HG03521 (cell line): Measurements from ENCODE around the gene AGFG2.

Experiments used
- ATAC-seq: cut with Tn5 transposase; IDR thresholded peaks from one replicate; pipeline ENCODE4 v1.9.1; 2021; ENCODE audit warnings: mild to moderate bottlenecking, moderate library complexity; ENCODE audit not compliant: unreplicated experiment

AGFG2 gene

DNA sequence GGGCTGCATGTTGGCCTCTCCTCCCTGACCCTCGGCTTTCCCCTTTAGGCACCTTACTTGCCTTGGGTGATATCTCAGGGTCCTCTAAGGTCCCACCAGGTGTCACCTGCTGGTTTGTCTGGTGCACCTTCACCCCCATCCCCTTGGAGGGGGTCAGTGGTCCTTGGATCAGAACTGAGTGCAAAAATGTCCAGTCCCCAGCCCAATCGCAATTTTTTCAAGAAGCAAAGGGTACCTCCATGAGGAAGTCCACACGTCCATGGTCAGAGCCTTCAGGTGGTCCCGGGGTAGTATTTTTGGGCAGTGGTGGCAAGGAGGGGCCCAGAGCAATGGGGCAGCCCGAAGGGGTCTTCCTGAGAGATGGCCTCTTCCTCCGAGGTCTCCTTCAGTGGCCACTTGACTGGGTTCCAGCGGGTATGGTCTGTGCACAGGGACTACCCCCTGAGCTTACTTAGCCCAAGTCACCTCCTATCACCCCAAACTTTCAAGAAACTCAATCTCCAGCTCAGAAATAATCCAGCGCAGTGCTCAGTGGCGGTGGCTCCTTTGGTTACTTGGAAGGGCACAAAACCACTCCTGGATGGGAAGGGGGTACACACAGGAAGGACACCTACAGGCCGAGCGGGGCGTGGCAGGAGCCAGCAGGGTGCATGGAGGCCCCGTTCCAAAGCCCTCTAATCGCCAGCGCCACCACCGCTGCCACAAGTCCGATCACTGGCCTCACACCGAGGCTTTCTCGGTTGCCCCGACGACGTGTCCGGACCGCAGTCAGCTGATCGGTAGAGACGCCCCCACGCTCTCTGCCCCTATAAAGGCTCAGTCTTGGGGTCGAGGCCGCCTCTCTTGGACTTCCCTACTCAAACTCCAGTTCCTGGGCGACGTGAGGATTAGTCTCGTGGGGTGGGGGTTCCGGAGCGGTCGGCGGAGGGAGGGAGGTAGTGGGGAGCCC lies 30.2 kb downstream of the AGFG2 start:
- no peak for ATAC-seq

DNA sequence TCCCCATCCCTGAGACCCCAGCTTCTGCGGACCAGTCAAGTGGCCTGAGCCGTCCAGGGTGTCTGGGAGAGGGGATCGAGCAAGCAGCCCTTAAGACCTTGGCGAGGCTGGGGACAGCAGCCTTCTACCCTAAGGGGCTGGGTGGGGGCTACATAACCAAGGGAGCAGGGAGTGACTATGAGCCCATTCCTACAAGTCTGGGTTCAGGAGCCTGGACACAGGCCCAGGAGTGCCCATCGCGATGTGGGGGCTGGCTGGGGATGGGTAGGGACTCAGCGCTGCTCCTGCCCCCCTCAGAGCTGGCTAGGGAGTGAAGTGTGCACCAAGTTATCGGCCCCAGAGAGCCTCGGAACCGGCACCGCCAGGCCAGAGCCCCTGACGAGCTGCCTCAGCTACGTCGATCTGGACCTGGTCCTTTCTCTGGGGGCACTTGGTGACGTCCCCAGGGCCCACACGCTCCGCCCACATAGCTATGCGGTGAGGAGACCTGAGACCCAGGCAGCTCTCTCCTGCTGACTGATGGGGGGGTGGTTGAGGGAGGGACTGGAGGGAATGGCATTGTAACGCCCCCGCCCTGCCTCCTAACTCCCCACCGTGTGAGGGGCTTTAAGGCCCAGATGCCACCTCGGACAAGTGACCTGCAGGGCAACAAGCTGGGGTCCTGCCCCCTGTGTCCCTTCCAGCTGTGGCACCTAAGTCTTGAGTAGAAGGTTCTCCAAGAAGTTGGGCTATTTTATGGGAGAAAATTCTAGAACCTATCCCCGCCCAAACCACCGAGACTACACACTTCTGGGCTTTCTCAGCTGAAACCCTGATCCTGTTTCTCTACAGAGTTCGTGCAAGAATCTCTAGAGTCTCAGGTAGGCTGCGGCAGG lies 32.2 kb downstream of the AGFG2 start:
- no peak for ATAC-seq

DNA sequence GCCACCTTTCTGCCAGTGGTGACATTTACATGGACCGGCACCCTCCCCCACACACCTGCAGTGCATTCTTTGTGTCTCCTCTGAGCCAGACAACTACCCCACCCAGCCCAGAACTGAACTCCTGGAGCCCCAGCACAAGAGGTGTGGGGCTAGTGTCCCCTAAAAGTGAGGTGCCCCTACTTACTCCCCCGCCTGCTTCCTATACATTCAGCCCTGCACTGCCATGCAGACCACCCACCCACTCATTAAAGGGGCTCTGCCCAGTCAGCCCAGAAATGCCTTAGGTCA lies 32.8 kb downstream of the AGFG2 start:
- no peak for ATAC-seq

DNA sequence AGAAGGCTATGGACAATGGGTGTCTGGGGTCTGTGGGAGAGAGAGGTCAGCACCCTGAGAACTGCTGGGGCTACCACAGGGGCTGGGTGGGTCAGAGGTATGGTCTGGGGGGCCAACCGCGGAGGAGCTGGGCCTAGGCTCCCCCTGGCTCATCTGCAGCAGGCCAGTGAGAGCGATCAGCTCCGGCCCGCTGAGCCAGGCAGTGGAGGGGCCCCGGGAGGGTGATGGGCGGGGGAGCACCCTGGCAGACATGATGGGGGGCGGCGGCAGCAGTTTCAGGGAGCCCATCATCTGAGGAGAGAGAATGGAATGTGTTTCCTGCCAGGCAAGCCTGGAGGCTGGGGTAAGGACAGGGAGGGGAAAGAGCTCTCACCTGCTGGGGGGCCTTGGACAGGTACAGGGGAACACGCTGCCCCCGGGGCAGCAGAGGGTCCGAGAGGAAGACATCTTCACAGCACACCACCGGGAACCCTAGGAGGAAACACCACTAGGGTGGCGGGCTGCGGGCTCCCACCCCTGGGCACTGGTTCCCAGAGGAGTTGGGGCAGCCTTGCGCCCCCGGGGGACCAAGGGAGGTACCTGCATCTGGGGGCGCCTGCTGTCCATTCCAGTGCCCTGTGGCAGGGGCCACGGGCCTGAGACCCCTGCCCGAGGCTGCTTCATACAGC lies 33.4 kb downstream of the AGFG2 start:
- no peak for ATAC-seq

DNA sequence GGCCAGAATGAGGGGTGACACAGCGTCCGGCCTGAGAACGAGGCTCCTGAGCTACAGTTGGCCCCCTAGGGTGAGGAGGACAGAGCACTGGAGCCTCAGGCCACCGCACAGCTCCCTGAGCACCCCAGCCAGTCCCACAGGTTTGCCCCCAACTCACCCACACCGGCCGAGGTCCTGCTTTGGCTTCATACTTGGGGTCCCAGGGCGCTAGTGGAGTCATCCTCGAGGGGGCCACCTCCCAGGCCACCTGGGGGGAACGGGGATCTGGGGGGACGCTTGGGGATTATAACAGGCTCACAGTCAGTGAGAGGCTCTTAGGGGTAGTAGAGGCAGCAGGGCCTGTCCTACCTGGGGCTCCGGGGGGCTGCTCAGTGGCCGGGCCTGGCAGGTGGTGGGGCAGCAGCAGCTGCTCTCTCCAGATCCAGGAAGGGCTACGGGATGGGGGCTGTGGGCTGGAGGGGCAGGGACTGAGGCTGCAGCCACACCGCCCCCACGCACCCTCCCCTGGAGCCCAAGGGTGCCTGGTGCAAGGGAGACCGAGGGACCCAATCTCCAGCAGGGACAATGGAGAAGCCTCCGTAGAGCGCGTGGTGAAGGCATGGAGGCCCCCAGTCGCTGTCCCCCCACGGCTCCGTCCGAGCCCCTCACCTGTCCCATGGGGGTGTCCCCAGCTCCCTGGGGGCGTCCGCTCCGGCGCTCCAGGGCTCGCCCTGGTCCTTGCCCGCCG lies 34.1 kb downstream of the AGFG2 start:
- no peak for ATAC-seq

DNA sequence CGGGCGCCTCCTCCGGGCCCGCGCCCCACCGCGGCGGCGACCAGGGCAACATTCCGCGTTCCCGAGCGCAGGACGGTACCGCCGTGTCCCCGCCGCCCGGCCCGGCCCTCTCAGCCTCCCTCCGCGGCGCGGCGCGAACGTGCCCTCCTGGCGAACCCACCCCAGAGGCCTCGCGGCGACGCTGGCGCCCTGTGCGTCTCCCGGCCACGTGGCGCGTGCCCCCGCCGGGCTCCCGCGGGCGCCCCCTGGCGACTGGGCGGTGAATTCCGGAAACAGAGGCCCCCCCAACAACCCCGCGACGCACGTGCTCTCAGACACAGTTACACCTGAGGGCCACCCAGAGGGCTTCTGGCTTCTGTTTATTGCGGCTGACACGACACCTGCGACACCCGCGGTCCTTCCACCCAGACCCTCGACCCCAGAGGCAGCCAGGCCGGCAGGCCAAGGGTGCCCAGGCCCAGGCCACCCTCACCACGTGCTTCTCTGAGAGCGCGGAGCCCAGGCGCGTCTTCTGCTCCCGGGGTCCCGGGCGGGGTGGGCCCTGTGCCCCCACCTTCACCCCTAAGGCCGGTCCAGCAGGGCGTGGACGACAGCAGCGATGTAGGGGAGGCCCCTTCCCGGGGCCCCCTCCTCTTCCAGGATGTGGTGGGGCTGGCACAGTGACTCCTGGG lies 34.8 kb downstream of the AGFG2 start, which contains the start of gene SAP25:
TSS of gene SAP25 (minus strand) at position 210 of the 671 bp plus-strand sequence. CDS start at position 52, 158 bp downstream.
- ATAC-seq = no peak

DNA sequence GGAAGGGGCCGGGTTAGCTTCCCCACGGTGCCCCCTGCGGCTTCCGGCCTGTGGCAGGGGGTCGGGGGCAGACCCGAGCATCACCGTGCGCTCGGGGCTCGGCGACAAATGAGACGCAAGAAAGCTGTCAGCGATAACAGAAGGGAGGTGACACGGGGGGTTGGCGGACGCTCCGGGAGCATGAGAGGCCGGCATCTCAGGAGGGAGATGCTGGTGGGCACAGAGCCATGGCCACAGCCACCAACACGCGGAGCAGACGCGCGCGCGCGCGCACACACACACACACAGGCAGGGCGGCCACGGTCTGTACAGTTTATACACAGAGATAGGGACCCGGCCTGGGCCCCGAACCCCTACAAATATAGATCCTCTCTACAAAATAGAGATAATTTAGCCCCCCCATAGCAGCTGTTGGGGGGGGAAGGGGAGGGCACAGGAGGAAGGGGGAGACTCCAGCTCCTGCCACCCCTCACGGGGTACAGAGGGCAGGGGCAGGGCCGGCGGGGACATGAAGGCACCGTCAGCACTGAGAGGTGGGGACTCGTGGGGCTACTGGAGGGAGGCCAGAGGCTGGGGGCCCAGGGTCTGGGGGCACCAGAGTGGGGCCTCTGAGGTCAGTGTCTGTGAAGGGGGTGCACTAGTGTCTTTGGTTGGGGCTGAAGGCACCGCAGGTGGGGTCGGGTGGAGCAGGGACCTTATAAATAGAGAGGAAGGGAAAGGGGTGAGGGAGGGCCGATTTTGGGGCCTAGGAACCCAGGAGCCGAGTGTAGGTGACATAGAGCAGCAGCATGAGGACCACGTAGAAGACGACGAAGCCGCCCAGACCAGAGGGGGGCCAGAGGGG lies 35.6 kb downstream of the AGFG2 start:
- ATAC-seq = no peak

DNA sequence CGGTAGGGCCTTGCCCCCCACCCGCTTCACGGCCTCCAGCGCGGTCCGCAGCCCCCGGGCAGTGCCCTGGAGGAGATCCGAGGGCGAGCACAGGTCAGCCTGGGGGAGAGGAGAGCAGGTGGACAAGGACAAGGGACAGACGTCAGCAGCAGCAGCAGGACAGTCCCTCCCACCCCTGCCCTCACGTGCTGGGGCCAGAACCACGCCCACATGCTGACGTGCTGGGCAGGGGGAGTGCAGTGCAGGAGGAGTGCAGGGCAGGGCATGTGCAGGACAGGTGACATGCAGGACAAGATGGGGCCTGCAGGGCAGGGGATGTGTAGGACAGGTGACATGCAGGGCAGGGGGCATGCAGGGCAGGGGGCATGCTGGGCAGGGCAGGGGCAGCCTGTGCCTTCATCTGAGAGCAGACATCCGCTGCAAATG lies 36.2 kb downstream of the AGFG2 start:
- no peak for ATAC-seq

DNA sequence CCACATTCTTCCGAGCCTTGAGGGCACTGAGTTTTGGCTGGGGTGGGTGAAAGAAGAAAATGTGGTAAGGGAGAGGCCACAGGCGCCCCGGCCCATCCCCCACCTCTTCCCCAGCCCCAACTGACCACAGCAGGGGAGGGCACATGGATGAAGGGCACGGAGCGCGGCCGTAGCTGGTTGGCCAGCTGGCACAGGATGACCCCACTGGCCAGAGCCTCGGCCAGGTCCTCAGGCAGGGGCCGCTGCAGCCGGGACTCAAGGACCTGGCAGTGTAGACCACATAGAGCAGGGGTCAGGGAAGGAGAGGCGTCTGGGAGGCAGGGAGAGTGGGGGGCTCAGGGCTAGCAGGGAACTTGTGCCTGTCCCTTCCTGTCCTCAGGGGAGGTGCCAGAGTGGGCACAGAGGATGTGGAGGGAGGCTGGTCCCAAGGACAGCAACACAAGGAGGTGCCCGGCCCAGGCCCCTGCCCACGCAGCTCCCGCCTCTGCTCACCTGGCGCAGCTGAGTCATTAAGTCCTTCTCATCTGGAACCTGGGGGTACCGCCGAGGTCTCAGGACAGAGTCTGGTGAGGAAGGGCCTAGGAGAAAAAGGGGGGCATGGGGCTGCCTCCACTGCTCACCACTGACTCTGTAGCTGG lies 36.9 kb downstream of the AGFG2 start:
- ATAC-seq = no peak

DNA sequence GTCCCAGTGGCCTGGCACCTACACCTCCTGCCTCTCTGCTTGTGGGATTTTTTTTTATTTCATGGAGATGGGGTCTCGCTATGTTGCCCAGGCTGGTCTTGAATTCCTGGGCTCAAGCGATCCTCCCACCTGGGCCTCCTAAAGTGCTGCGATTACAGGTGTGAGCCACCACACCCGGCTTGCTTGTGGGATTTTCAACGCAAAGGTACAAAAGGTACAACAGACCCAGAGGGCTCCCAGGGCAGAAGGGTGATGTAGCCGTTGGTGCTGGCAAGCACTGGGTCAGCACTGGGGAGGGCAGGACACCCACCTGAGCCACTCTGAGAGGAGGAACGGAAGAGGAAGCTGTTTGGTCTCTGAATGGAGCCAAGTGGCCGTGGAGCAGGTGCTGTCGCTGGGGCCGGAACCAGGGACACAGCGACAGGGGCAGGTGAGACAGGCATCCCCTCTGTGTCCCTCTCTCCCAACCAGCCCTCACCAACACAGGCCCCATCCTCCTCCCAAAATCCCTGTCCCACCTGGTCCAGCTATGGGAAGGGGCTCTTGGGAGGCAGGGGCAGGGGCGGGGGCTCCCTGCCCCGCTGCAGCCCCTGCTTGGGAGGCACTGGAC lies 37.5 kb downstream of the AGFG2 start:
- no peak for ATAC-seq

DNA sequence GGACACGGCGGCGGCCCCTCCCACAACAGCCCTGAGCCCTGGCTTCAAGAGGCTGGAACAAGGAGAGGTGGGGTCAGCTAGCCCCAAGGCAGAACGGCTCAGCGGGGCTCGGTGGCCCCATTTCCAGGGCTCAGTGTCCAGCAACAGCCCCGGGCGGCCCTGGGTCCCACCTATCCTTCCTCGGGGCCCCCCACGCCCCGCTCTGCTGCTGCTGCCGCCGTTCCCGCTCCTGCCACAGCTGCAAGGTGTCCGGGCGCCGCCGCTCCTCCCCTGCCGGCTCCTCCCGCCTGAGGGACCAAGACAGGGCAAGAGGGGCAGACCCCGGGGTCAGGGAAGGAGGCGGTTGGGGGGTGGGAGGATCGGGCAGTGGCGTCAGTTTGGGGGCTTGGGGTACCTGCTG lies 38.1 kb downstream of the AGFG2 start:
- ATAC-seq = no peak

DNA sequence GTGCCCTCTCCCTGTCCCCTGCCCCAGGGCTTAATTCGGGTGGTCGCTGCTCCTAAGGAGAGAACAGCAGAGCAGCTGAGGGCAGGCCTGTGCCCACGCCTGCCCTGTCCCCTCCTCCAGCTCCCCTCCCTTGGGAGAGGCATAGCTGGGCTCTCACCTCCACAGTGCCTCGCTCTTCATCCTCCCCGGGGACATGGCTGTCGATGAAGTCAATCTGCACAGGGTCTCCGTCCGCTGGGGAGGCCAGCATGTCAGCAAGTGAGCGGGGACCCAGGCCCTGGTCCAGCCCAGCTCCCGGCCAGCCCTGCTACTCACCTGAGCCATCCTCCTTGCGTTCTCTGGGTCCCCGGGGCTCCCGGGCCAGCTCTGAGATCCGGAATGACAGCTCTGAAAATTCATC lies 38.5 kb downstream of the AGFG2 start:
- ATAC-seq = no peak

DNA sequence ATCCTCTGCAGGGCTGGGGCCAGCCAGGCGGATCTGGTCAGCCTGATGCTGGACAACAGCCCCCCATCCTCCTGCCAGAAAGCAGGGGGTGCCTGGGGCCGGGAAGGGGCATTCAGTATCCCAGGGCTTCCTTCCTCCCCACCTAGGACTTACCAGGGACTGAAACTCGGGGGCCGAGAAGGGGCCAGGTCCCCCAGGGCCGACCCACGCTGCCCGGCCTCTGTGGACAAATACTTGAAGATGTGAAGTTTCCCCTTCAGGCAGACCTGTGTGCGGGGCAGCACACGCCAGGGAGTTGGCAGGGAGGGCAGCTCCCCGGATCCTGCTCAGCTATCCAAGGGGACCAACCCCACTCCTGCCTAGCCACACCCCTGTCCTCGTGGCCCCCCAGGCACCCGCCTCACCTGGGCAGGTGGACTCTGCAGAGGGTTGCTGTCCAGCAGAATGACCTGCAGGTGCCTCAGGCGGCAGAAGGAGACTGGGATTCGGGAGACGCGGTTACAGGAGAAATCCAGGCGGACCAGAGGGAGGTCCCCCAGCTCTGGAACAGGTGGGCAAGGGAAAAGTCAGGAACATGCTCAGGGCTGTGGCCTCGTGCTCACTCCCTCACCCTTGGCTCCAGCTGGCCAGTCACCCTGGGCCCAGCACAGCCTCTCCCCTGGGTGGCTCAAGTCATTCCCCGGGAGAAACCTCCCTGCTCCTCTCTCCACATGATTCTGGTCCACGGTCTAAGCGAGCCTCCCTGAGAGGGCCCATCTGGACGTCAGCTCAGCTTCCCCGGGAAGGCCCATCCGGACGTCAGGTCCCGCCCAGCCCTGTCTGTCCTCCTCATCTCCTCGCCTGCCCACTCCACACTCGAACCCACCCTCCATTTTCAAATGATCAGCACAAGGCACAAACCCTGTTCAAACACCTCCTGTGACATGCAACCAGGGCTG lies 39.5 kb downstream of the AGFG2 start:
- ATAC-seq = no peak

DNA sequence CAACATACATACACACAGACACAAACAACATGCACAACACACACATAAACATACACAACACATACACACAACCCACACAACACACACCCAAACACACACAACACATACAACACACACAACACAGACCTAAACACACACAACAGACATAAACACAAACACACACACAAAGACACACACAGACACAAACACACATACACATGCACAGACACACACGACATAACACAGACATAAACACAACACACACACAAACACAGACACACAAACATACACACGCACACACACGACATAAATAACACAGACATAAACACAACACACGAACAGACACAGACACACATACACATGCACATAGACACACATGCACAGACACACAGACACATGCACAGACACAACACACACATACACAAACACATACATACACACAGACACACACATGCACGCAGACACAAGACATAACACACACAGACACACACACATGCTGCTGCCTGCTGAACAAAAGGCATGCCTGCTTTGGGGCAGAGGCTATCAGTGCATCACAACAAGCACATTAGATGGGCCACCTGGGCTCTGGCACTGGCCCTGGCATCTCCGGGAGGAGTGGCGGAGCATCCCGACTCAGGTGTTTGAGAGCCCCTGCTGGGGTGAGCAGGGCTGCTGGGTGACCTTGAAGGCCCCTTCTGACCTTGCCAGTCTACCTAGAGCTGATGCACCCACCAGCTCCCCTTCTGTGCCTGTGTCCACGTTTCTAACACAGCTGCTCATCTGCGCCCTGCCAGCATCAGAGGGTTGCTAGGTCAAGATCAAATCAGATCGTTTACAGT lies 41.7 kb downstream of the AGFG2 start:
- no peak for ATAC-seq

DNA sequence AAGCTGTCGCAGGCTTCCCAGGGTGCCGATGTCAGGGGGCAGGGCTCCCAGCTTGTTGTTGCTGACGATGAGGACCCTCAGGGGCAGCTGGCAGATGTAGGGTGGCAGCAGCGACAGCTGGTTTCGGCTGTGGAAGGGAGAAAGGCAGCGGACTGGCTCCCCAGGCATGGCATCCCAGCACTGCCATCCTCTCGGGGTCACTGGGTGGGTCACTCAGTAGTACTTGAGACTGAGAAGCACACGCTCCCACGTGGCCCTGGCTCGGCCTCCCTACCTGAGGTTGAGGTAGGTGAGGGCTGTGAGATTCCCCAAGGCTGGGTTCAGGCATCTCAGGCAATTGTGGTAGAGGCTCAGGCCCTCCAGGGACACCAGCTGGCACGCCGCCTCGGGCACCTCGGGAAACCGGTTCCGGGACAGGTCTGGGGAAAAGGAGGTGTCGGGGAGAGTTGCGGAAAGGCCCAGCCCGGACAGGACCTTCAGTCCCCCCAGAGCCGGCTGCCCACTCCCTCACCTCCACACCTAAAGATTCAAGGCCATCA lies 43.1 kb downstream of the AGFG2 start:
- no peak for ATAC-seq

DNA sequence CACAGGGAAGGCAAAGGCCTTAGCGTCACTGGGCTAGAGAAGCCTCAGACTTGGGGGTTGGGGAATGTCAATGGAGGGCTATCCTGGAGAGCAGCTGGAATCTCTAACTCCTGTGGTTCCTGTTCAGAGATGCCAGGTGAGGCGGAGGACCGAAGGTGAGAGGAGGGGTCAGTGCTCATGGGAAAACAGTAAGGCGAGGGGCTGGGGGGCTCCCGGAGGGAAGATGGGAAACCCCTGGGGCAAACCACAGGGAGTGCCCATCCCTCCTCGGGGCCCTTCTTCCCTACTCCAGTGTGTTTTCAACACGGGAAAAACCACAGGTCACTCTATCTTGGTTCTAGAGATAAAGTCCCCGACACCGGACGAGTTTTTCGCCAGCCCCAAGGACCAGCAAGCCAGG lies 43.6 kb downstream of the AGFG2 start:
- ATAC-seq = no peak
